ENCODE measurements around the gene OR1A2. TPM values are rescaled to one million over a fixed set of nuclear protein-coding genes. Genes with fewer than 3 reads are reported as not detected.

OR1A2 gene, protein sequence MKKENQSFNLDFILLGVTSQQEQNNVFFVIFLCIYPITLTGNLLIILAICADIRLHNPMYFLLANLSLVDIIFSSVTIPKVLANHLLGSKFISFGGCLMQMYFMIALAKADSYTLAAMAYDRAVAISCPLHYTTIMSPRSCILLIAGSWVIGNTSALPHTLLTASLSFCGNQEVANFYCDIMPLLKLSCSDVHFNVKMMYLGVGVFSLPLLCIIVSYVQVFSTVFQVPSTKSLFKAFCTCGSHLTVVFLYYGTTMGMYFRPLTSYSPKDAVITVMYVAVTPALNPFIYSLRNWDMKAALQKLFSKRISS
- total RNA-seq (ENCODE audit: unreplicated experiment), result not detected
- long read RNA-seq, result 0 reads

DNA sequence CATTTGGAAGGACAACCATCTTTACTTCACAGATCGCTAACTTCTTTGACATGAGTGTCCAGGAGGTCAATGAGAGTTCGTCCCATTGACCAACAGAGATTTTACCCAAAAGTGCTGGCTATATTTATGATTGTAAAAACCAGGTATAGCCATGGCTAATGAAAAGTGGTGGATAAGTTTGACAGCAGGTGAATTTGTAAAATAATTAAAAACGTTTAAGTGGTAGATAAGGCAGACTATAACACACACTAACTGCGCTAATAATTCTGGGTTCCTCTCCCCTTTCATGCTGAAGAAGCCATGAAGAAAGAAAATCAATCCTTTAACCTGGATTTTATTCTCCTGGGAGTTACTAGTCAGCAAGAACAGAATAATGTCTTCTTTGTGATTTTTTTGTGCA, at the start of gene OR1A2:
Gene OR1A2, plus strand, starts transcription at position 301 of the 400 bp plus-strand sequence. Its CDS starts 0 bp downstream, at position 301.
- DNase-seq (ENCODE audit: low spot score), result no peak
- H3K9me3 Mint-ChIP-seq (ENCODE audit: unreplicated experiment), result peaks cover 6% of the 10 kb centered on the region
- no peak within 1 kb of the TSS for H3K27ac Mint-ChIP-seq (ENCODE audit: unreplicated experiment)
- H3K36me3 Mint-ChIP-seq (ENCODE audit: low read depth, unreplicated experiment), result peaks cover 3% of the 10 kb centered on the region
- no peak within 1 kb of the TSS for H3K4me3 Mint-ChIP-seq (ENCODE audit: unreplicated experiment)
- TF ChIP-seq, protein P1, sequence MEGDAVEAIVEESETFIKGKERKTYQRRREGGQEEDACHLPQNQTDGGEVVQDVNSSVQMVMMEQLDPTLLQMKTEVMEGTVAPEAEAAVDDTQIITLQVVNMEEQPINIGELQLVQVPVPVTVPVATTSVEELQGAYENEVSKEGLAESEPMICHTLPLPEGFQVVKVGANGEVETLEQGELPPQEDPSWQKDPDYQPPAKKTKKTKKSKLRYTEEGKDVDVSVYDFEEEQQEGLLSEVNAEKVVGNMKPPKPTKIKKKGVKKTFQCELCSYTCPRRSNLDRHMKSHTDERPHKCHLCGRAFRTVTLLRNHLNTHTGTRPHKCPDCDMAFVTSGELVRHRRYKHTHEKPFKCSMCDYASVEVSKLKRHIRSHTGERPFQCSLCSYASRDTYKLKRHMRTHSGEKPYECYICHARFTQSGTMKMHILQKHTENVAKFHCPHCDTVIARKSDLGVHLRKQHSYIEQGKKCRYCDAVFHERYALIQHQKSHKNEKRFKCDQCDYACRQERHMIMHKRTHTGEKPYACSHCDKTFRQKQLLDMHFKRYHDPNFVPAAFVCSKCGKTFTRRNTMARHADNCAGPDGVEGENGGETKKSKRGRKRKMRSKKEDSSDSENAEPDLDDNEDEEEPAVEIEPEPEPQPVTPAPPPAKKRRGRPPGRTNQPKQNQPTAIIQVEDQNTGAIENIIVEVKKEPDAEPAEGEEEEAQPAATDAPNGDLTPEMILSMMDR (IDR thresholded peaks at IDR 0.05; ENCODE audit: unreplicated experiment), result no peak
- H3K4me1 Mint-ChIP-seq (ENCODE audit: unreplicated experiment), result no peaks in the 10 kb centered on the region
- peaks cover 1% of the 10 kb centered on the region for H3K27me3 Mint-ChIP-seq (ENCODE audit: unreplicated experiment)

- Mint-ChIP-seq H3K36me3 (ENCODE audit: low read depth, unreplicated experiment) (no peaks in the 10 kb centered on the region), H3K4me1 (ENCODE audit: unreplicated experiment) (no peaks in the 10 kb centered on the region), H3K4me3 (ENCODE audit: unreplicated experiment) (no peak overlapping the region), H3K9me3 (ENCODE audit: unreplicated experiment) (no peaks in the 10 kb centered on the region), H3K27me3 (ENCODE audit: unreplicated experiment) (peaks cover 1% of the 10 kb centered on the region), H3K27ac (ENCODE audit: unreplicated experiment) (no peak overlapping the region)
- DNase-seq (ENCODE audit: low spot score), result no peak
- TF ChIP-seq, protein P1 (IDR thresholded peaks at IDR 0.05; ENCODE audit: unreplicated experiment), result no peak
Observed at GRCh38 chr17:3157218-3157617, 40.1 kb upstream of the OR1A2 start.

DNA sequence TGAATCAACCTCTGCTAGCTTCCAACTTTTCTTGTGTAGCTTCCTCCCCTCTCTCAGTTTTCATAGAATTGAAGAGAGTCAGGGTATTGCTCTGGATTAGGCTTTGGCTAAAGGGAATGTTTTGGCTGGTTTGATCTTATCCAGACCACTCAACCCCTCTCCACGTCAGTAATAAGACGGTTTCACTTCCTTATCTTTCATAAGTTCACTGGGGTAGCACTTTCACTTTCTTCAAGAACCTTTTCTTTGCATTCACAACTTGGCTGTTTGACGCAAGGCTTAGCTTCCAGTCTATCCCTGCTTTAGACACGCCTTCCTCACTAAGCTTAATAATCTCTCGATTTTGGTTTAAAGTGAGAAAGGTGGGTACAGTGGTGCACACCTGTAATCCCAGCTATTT, 29.7 kb upstream of the OR1A2 start:
- H3K27ac Mint-ChIP-seq (ENCODE audit: unreplicated experiment), result no peak overlapping the region
- peaks cover 4% of the 10 kb centered on the region for H3K36me3 Mint-ChIP-seq (ENCODE audit: low read depth, unreplicated experiment)
- no peaks in the 10 kb centered on the region for H3K27me3 Mint-ChIP-seq (ENCODE audit: unreplicated experiment)
- no peaks in the 10 kb centered on the region for H3K9me3 Mint-ChIP-seq (ENCODE audit: unreplicated experiment)
- no peaks in the 10 kb centered on the region for H3K4me1 Mint-ChIP-seq (ENCODE audit: unreplicated experiment)
- no peak overlapping the region for H3K4me3 Mint-ChIP-seq (ENCODE audit: unreplicated experiment)
- TF ChIP-seq, protein P1 (IDR thresholded peaks at IDR 0.05; ENCODE audit: unreplicated experiment), result no peak
- no peak for DNase-seq (ENCODE audit: low spot score)

- no peak overlapping the region for H3K4me3 Mint-ChIP-seq (ENCODE audit: unreplicated experiment)
- no peaks in the 10 kb centered on the region for H3K9me3 Mint-ChIP-seq (ENCODE audit: unreplicated experiment)
- H3K36me3 Mint-ChIP-seq (ENCODE audit: low read depth, unreplicated experiment), result no peaks in the 10 kb centered on the region
Observed at GRCh38 chr17:3189961-3190360, 7.4 kb upstream of the OR1A2 start.

DNA sequence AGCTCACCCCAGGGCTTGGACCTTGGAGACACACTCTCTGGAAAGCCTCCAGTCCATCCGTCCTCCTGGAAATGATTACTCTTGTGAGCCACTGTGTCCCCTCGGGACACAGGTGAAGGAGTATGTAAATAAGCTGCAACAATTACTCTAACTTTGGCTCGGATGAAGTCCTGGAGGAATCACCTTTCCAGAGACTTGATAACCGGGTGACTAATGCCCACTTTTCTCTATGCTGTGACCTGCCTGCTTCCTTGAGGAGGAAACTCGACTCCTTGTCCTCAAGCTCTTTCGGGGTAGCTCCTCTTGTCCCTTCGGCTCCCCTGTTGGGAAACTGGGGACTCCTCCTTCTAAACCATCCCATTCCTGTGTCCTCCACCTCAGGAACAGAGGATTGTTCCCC, 10.0 kb downstream of the OR1A2 start, which contains the start of gene OR1A1:
Gene OR1A1, plus strand, starts transcription at position 301 of the 400 bp plus-strand sequence. CDS start 7,954 bp downstream, outside the sequence.
- no peaks in the 10 kb centered on the region for H3K4me1 Mint-ChIP-seq (ENCODE audit: unreplicated experiment)
- H3K4me3 Mint-ChIP-seq (ENCODE audit: unreplicated experiment), result no peak within 1 kb of the TSS
- H3K27ac Mint-ChIP-seq (ENCODE audit: unreplicated experiment), result no peak within 1 kb of the TSS
- no peaks in the 10 kb centered on the region for H3K36me3 Mint-ChIP-seq (ENCODE audit: low read depth, unreplicated experiment)
- H3K27me3 Mint-ChIP-seq (ENCODE audit: unreplicated experiment), result no peaks in the 10 kb centered on the region
- H3K9me3 Mint-ChIP-seq (ENCODE audit: unreplicated experiment), result no peaks in the 10 kb centered on the region
- no peak for DNase-seq (ENCODE audit: low spot score)
- TF ChIP-seq, protein P1 (IDR thresholded peaks at IDR 0.05; ENCODE audit: unreplicated experiment), result no peak

More at GRCh38 chr17:3189961-3190360, 7.4 kb upstream of the OR1A2 start:
- TF ChIP-seq, protein P1 (IDR thresholded peaks at IDR 0.05; ENCODE audit: unreplicated experiment), result no peak
- Mint-ChIP-seq H3K27me3 (ENCODE audit: unreplicated experiment) (peaks cover 1% of the 10 kb centered on the region), H3K4me1 (ENCODE audit: unreplicated experiment) (no peaks in the 10 kb centered on the region), H3K27ac (ENCODE audit: unreplicated experiment) (no peak overlapping the region)
- no peak for DNase-seq (ENCODE audit: low spot score)
